ENCODE data around the gene RNF224. TPM values are rescaled to one million over a fixed set of nuclear protein-coding genes. Genes with fewer than 3 reads are reported as not detected.

RNF224 gene
- polyA plus RNA-seq, 1 donor (not counting 4 experiments of a cell fraction or from before 2014, with no cell fraction given) = not detected

DNA sequence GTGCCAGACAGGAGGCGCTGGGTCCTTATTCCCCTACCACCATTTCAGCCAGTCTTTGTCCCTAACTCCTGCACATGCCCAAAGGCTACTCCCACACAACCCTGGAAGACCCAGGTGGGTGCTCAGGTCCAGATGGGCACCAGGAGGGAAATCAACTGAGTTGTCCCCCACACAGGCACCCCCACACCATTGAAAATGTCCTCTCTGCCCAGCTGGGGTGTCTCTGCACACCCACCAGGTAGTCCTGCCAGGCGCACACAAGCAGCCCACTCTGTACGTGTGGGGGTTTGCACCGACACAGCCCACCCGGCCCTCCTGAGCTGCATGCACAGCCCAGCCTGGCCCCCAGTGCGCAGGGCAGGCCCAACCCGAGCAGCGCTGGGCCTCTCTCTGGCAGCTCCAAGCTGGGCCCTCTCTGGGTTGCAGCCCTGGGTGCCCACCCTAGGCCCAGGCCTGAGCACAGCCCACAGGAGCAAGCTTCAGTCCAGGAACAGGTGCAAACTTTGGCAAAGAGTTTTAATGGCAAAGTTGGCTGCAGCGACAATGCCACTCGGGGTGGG lies 7.5 kb upstream of the RNF224 start:
- no peak overlapping the region for H3K27ac ChIP-seq (ENCODE audit: control insufficient read depth, insufficient read depth, low read length)
- dilution Hi-C loops (cut with MboI; ENCODE audit: extremely low pct_ligation_motif_present, low sequenced_read_pairs) = no loop called here

DNA sequence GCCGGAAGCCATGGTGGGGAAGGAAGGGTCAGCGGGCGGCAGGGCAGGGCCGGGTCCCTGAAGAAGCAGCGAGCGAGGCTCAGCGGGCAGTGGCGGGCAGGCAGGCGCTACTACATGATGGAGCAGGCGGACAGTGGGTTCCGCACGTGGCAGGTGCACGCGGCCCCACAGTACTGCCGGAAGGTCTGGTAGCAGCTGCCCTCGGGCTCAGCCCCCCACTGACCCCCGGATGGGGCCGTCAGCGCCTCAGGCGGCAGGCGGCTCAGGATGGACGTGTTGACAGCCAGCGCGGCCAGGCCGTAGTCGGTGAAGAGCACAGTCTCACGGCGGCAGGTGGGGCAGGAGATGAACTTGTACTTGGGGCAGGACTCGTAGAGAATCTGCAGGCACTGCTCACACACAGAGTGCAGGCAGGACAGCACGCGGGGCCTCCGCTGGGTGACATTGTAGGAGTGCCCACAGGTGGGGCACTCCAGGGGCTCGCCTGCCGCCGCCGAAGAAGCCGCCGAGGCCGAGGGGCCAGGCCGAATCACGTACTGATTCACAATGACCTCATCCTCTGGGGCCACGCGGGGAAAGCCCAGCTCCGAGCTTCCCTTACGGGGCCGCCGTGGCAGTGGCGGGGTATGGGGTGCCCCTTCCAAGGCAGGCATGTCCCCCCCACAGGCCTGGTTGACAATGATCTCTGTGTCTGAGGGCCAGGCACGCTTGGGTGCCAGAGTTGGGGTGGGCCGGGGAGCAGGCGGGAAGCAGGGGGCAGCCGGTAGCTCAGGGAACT lies 6.8 kb upstream of the RNF224 start:
- TF ChIP-seq EZH2 (IDR thresholded peaks at IDR 0.05; ENCODE audit: low read length) = no peak
- TF ChIP-seq, protein P1, sequence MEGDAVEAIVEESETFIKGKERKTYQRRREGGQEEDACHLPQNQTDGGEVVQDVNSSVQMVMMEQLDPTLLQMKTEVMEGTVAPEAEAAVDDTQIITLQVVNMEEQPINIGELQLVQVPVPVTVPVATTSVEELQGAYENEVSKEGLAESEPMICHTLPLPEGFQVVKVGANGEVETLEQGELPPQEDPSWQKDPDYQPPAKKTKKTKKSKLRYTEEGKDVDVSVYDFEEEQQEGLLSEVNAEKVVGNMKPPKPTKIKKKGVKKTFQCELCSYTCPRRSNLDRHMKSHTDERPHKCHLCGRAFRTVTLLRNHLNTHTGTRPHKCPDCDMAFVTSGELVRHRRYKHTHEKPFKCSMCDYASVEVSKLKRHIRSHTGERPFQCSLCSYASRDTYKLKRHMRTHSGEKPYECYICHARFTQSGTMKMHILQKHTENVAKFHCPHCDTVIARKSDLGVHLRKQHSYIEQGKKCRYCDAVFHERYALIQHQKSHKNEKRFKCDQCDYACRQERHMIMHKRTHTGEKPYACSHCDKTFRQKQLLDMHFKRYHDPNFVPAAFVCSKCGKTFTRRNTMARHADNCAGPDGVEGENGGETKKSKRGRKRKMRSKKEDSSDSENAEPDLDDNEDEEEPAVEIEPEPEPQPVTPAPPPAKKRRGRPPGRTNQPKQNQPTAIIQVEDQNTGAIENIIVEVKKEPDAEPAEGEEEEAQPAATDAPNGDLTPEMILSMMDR (optimal IDR thresholded peaks at IDR 0.05 in 1 of 3, IDR thresholded peaks at IDR 0.05 in 1 of 3, conservative IDR thresholded peaks at IDR 0.05 in 1 of 3; ENCODE audit: extremely low read depth in 1 of 3, insufficient read depth in 2 of 3, low read length in 3 of 3) = no peak
- Histone ChIP-seq H3K79me2 (ENCODE audit: control insufficient read depth, insufficient read depth, low read length) (no peaks in the 10 kb centered on the region), H3K4me3 (ENCODE audit: control insufficient read depth in 2 of 3, extremely low read depth in 1 of 3, insufficient read depth in 2 of 3, low read depth in 1 of 3, low read length in 3 of 3) (no peak overlapping the region), H3K9me3 (ENCODE audit: control insufficient read depth, low read depth, low read length) (no peaks in the 10 kb centered on the region), H2AFZ (ENCODE audit: control insufficient read depth, low read length) (no peak overlapping the region), H3K9me1 (ENCODE audit: control insufficient read depth, extremely low read depth, insufficient read depth, low read length) (no peaks in the 10 kb centered on the region), H3K4me2 (ENCODE audit: control insufficient read depth, extremely low read depth, insufficient read depth, low read depth, low read length) (no peak overlapping the region), H3K27me3 (ENCODE audit: control insufficient read depth, extremely low read depth, insufficient read depth, low read length) (no peaks in the 10 kb centered on the region), H3K4me1 (ENCODE audit: control insufficient read depth, extremely low read depth, insufficient read depth, low read length) (peaks cover 39% of the 10 kb centered on the region), H3K36me3 (ENCODE audit: control insufficient read depth in 2 of 2, extremely low read depth in 1 of 2, insufficient read depth in 2 of 2, low read length in 2 of 2) (peaks cover 3 to 8% of the 10 kb centered on the region in 2 experiments), H3K9ac (ENCODE audit: control insufficient read depth, extremely low read depth, insufficient read depth, low read length) (no peak overlapping the region), H3K27ac (ENCODE audit: control insufficient read depth, insufficient read depth, low read length) (no peak overlapping the region), H4K20me1 (ENCODE audit: control insufficient read depth, extremely low read depth, insufficient read depth, low read length) (no peaks in the 10 kb centered on the region)
- FAIRE-seq = no peak
- DNase-seq (ENCODE audit: low read depth, low spot score) = no peak
- dilution Hi-C loops (cut with MboI; ENCODE audit: extremely low pct_ligation_motif_present, low sequenced_read_pairs) = no loop called here

More for the DNA sequence above, 7.5 kb upstream of the RNF224 start:
- FAIRE-seq (no peak), DNase-seq (ENCODE audit: low read depth, low spot score) (no peak)
- Histone ChIP-seq H3K27me3 (ENCODE audit: control insufficient read depth, extremely low read depth, insufficient read depth, low read length) (no peaks in the 10 kb centered on the region), H3K9me1 (ENCODE audit: control insufficient read depth, extremely low read depth, insufficient read depth, low read length) (no peaks in the 10 kb centered on the region), H3K79me2 (ENCODE audit: control insufficient read depth, insufficient read depth, low read length) (no peaks in the 10 kb centered on the region), H3K4me1 (ENCODE audit: control insufficient read depth, extremely low read depth, insufficient read depth, low read length) (peaks cover 33% of the 10 kb centered on the region), H3K4me2 (ENCODE audit: control insufficient read depth, extremely low read depth, insufficient read depth, low read depth, low read length) (no peak overlapping the region), H3K4me3 (ENCODE audit: control insufficient read depth in 2 of 3, extremely low read depth in 1 of 3, insufficient read depth in 2 of 3, low read depth in 1 of 3, low read length in 3 of 3) (no peak overlapping the region), H2AFZ (ENCODE audit: control insufficient read depth, low read length) (no peak overlapping the region), H3K9ac (ENCODE audit: control insufficient read depth, extremely low read depth, insufficient read depth, low read length) (no peak overlapping the region), H3K9me3 (ENCODE audit: control insufficient read depth, low read depth, low read length) (no peaks in the 10 kb centered on the region), H3K36me3 (ENCODE audit: control insufficient read depth in 2 of 2, extremely low read depth in 1 of 2, insufficient read depth in 2 of 2, low read length in 2 of 2) (peaks cover 3 to 12% of the 10 kb centered on the region in 2 experiments), H4K20me1 (ENCODE audit: control insufficient read depth, extremely low read depth, insufficient read depth, low read length) (no peaks in the 10 kb centered on the region)
- TF ChIP-seq, protein P1 (optimal IDR thresholded peaks at IDR 0.05 in 1 of 3, IDR thresholded peaks at IDR 0.05 in 1 of 3, conservative IDR thresholded peaks at IDR 0.05 in 1 of 3; ENCODE audit: extremely low read depth in 1 of 3, insufficient read depth in 2 of 3, low read length in 3 of 3) = no peak
- no peak for TF ChIP-seq EZH2 (IDR thresholded peaks at IDR 0.05; ENCODE audit: low read length)
